ENCODE data around the gene FAM135A. TPM values are rescaled to one million over a fixed set of nuclear protein-coding genes. Genes with fewer than 3 reads are reported as not detected.

Gene FAM135A
- total RNA-seq, 2 experiments from 2014 or later = 8.2 to 9.4 TPM

DNA sequence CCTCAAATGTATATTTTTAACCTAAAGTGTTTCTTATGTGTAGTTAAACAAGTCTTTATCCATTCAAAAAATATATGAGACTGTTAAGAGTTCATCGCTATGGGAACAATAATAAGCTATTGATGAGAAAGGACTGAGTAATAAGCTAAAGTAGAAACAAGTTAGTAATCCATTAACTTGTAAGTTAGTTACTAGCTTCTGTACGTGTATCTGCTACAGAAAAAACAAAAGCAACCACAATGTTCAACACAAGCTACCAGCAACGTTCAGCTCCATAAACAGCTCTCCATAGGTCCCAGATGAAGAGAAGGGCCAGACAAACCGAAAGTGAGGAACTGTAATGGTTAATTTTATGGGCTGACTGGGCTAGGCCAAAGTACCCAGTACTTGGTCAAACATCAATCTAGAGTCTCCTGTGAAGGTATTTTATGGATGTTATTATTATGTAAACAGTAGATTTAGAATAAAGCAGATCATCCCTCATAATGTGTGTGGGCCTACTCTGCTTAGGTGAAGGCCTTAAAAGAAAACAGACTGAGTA, 33.8 kb upstream of the FAM135A start:
- Mint-ChIP-seq H3K27me3 (peaks cover 10% of the 10 kb centered on the region), H3K36me3 (ENCODE audit: low read depth) (no peaks in the 10 kb centered on the region), H3K9me3 (no peaks in the 10 kb centered on the region), H3K27ac (no peak overlapping the region), H3K4me3 (no peak overlapping the region), H3K4me1 (ENCODE audit: low read depth) (no peaks in the 10 kb centered on the region)
- POLR2A ChIA-PET = no interaction called here
- TF ChIP-seq CTCF (IDR thresholded peaks at IDR 0.05) = no peak
- ATAC-seq = no peak
- intact Hi-C loops (cut with micrococcal nuclease) = no loop called here
- CTCF ChIA-PET = interaction anchor here (1.1 to 4.8 kb wide), 2 partner anchors 9 to 158 kb away, joined by 4 to 36 read pairs; no protein-coding TSS in a partner anchor
- no peak for DNase-seq

GRCh38 chr6:70380252-70380651, 33.1 kb upstream of the FAM135A start:
- H3K4me1 Mint-ChIP-seq (ENCODE audit: low read depth) = no peaks in the 10 kb centered on the region
- H3K27ac Mint-ChIP-seq = no peak overlapping the region
- peaks cover 8% of the 10 kb centered on the region for H3K27me3 Mint-ChIP-seq
- H3K36me3 Mint-ChIP-seq (ENCODE audit: low read depth) = no peaks in the 10 kb centered on the region
- DNase-seq = no peak
- no peak overlapping the region for H3K4me3 Mint-ChIP-seq
- ChIA-PET POLR2A (no interaction called here), CTCF (interaction anchor here (1.5 to 4.8 kb wide), 2 partner anchors 10 to 307 kb away, joined by 4 to 36 read pairs; no protein-coding TSS in a partner anchor)
- no peak for TF ChIP-seq CTCF (IDR thresholded peaks at IDR 0.05)
- intact Hi-C loops (cut with micrococcal nuclease) = no loop called here
- ATAC-seq = no peak
- H3K9me3 Mint-ChIP-seq = no peaks in the 10 kb centered on the region

DNA sequence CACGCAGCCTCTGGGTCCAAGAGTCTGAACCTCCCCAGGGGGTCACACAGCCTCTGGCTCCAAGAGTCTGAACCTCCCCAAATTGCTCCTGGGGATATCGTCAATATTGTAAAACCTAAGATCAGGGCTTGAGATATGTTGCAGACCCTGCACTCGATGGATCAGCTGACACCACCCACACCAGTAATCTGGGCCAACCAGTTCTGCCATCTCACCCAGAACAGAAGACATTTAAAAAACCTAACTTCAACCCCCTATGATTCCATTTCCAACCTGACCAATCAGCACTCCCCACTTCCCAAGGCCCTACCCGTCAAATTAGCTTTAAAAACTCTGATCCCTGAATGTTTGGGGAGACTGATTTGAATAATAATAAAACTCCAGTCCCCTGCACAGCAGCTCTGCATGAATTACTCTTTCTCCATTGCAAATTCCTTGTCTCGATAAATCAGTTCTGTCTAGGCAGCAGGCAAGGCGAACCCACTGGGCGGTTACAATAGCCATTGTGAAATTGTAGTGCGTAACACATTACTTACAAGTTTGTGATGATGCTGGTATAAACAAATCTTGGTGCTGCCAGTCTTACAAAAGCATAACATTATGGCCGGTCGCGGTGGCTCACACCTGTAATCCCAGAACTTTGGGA, 32.4 kb upstream of the FAM135A start:
- Mint-ChIP-seq H3K9me3 (no peaks in the 10 kb centered on the region), H3K27me3 (peaks cover 4% of the 10 kb centered on the region)

GRCh38 chr6:70381417-70381782, 31.9 kb upstream of the FAM135A start:
- DNase-seq = no peak
- H3K36me3 Mint-ChIP-seq (ENCODE audit: low read depth) = no peaks in the 10 kb centered on the region
- intact Hi-C loops (cut with micrococcal nuclease) = no loop called here
- POLR2A ChIA-PET = no interaction called here
- ATAC-seq = no peak
- TF ChIP-seq CTCF (IDR thresholded peaks at IDR 0.05) = no peak
- H3K27ac Mint-ChIP-seq = no peak overlapping the region
- peaks cover 2% of the 10 kb centered on the region for H3K27me3 Mint-ChIP-seq
- CTCF ChIA-PET = interaction anchor here (1.5 to 4.8 kb wide), 2 partner anchors 11 to 306 kb away, joined by 4 to 36 read pairs; no protein-coding TSS in a partner anchor
- no peak overlapping the region for H3K4me3 Mint-ChIP-seq
- H3K4me1 Mint-ChIP-seq (ENCODE audit: low read depth) = no peaks in the 10 kb centered on the region
- no peaks in the 10 kb centered on the region for H3K9me3 Mint-ChIP-seq

More for the DNA sequence above, 32.4 kb upstream of the FAM135A start:
- H3K4me1 Mint-ChIP-seq (ENCODE audit: low read depth) = no peaks in the 10 kb centered on the region
- no peak for TF ChIP-seq CTCF (IDR thresholded peaks at IDR 0.05)
- POLR2A ChIA-PET = no interaction called here
- intact Hi-C loops (cut with micrococcal nuclease) = no loop called here
- CTCF ChIA-PET = interaction anchor here (1.5 to 4.8 kb wide), 2 partner anchors 11 to 306 kb away, joined by 4 to 36 read pairs; no protein-coding TSS in a partner anchor
- no peak overlapping the region for H3K27ac Mint-ChIP-seq
- H3K4me3 Mint-ChIP-seq = no peak overlapping the region
- DNase-seq (no peak), ATAC-seq (no peak)
- no peaks in the 10 kb centered on the region for H3K36me3 Mint-ChIP-seq (ENCODE audit: low read depth)

- DNase-seq (no peak), ATAC-seq (no peak)
- Mint-ChIP-seq H3K27ac (no peak overlapping the region), H3K4me1 (ENCODE audit: low read depth) (no peaks in the 10 kb centered on the region), H3K27me3 (no peaks in the 10 kb centered on the region), H3K36me3 (ENCODE audit: low read depth) (no peaks in the 10 kb centered on the region), H3K9me3 (no peaks in the 10 kb centered on the region), H3K4me3 (no peak overlapping the region)
- intact Hi-C loops (cut with micrococcal nuclease) = no loop called here
- ChIA-PET CTCF (no interaction called here), POLR2A (no interaction called here)
- TF ChIP-seq CTCF (IDR thresholded peaks at IDR 0.05) = no peak
Observed at GRCh38 chr6:70385901-70386300, 27.4 kb upstream of the FAM135A start.
